ENCODE data around the gene FGF2.
"Not testable (repeated sequence)": the region's sequence is repeated elsewhere in the genome, so short reads cannot be mapped to it uniquely, and the experiment has no call there.

FGF2 gene

GRCh38 chr4:122930862-122931261 is 104.2 kb downstream of the FGF2 start:
- no peak overlapping the region for H3K4me3 ChIP-seq (ENCODE audit: low read length)
- H3K27ac ChIP-seq (ENCODE audit: low read depth, low read length) = no peak overlapping the region
- no peaks in the 10 kb centered on the region for H3K4me1 ChIP-seq (ENCODE audit: control insufficient read depth, low read length)
- no peaks in the 10 kb centered on the region for H3K9me3 ChIP-seq (ENCODE audit: control insufficient read depth, insufficient read depth, low read length)
- H3K4me2 ChIP-seq (ENCODE audit: low read length) = no peak overlapping the region
- no peaks in the 10 kb centered on the region for H3F3A ChIP-seq (ENCODE audit: control insufficient read depth, insufficient read depth)
- no peaks in the 10 kb centered on the region for H3K27me3 ChIP-seq (ENCODE audit: control insufficient read depth, low read length)
- TF ChIP-seq EZH2phosphoT487 (IDR thresholded peaks at IDR 0.05; ENCODE audit: borderline replicate concordance, low read length) (no peak), CTCF (IDR thresholded peaks at IDR 0.05; ENCODE audit: low read depth, low read length, poor library complexity, severe bottlenecking) (peak; percentile 49)
- H4K20me1 ChIP-seq (ENCODE audit: control insufficient read depth, insufficient read depth, low read depth, low read length) = no peaks in the 10 kb centered on the region
- H3K79me2 ChIP-seq (ENCODE audit: control insufficient read depth, low read length) = peaks cover 5% of the 10 kb centered on the region
- H3K36me3 ChIP-seq (ENCODE audit: control insufficient read depth, low read length) = peaks cover 29% of the 10 kb centered on the region
- H3K9me2 ChIP-seq (replicated peaks; ENCODE audit: control insufficient read depth, low read length) = no peaks in the 10 kb centered on the region

GRCh38 chr4:122932763-122933162 is 106.1 kb downstream of the FGF2 start:
- peaks cover 29% of the 10 kb centered on the region for H3K36me3 ChIP-seq (ENCODE audit: control insufficient read depth, low read length)
- no peak overlapping the region for H3K4me2 ChIP-seq (ENCODE audit: low read length)
- H3K4me3 ChIP-seq (ENCODE audit: low read length) = no peak overlapping the region

GRCh38 chr4:122945136-122945535 is 118.5 kb downstream of the FGF2 start:
- H3K9me2 ChIP-seq (replicated peaks; ENCODE audit: control insufficient read depth, low read length); H3K9me3 ChIP-seq (ENCODE audit: control insufficient read depth, insufficient read depth, low read length); H3F3A ChIP-seq (ENCODE audit: control insufficient read depth, insufficient read depth); H3K27me3 ChIP-seq (ENCODE audit: control insufficient read depth, low read length); H3K27ac ChIP-seq (ENCODE audit: low read depth, low read length); H3K4me1 ChIP-seq (ENCODE audit: control insufficient read depth, low read length); H3K4me2 ChIP-seq (ENCODE audit: low read length); H4K20me1 ChIP-seq (ENCODE audit: control insufficient read depth, insufficient read depth, low read depth, low read length); H3K4me3 ChIP-seq (ENCODE audit: low read length); H3K79me2 ChIP-seq (ENCODE audit: control insufficient read depth, low read length): not testable (repeated sequence)
- peaks cover 27% of the 10 kb centered on the region for H3K36me3 ChIP-seq (ENCODE audit: control insufficient read depth, low read length)

More at GRCh38 chr4:122932763-122933162, 106.1 kb downstream of the FGF2 start:
- Histone ChIP-seq H3F3A (ENCODE audit: control insufficient read depth, insufficient read depth) (no peaks in the 10 kb centered on the region), H3K27me3 (ENCODE audit: control insufficient read depth, low read length) (no peaks in the 10 kb centered on the region), H3K79me2 (ENCODE audit: control insufficient read depth, low read length) (no peaks in the 10 kb centered on the region), H4K20me1 (ENCODE audit: control insufficient read depth, insufficient read depth, low read depth, low read length) (no peaks in the 10 kb centered on the region), H3K9me3 (ENCODE audit: control insufficient read depth, insufficient read depth, low read length) (no peaks in the 10 kb centered on the region), H3K27ac (ENCODE audit: low read depth, low read length) (no peak overlapping the region), H3K4me1 (ENCODE audit: control insufficient read depth, low read length) (no peaks in the 10 kb centered on the region), H3K9me2 (replicated peaks; ENCODE audit: control insufficient read depth, low read length) (no peaks in the 10 kb centered on the region)
- TF ChIP-seq CTCF (IDR thresholded peaks at IDR 0.05; ENCODE audit: low read depth, low read length, poor library complexity, severe bottlenecking) (no peak), EZH2phosphoT487 (IDR thresholded peaks at IDR 0.05; ENCODE audit: borderline replicate concordance, low read length) (no peak)

GRCh38 chr4:122946142-122946541 is 119.5 kb downstream of the FGF2 start:
- no peak overlapping the region for H3K27ac ChIP-seq (ENCODE audit: low read depth, low read length)
- no peak overlapping the region for H3K4me2 ChIP-seq (ENCODE audit: low read length)
- no peaks in the 10 kb centered on the region for H3K27me3 ChIP-seq (ENCODE audit: control insufficient read depth, low read length)
- TF ChIP-seq CTCF (IDR thresholded peaks at IDR 0.05; ENCODE audit: low read depth, low read length, poor library complexity, severe bottlenecking) (no peak), EZH2phosphoT487 (IDR thresholded peaks at IDR 0.05; ENCODE audit: borderline replicate concordance, low read length) (no peak)
- no peaks in the 10 kb centered on the region for H3K79me2 ChIP-seq (ENCODE audit: control insufficient read depth, low read length)
- H3K4me1 ChIP-seq (ENCODE audit: control insufficient read depth, low read length) = no peaks in the 10 kb centered on the region
- no peaks in the 10 kb centered on the region for H3F3A ChIP-seq (ENCODE audit: control insufficient read depth, insufficient read depth)
- no peaks in the 10 kb centered on the region for H4K20me1 ChIP-seq (ENCODE audit: control insufficient read depth, insufficient read depth, low read depth, low read length)
- H3K9me3 ChIP-seq (ENCODE audit: control insufficient read depth, insufficient read depth, low read length) = no peaks in the 10 kb centered on the region
- H3K4me3 ChIP-seq (ENCODE audit: low read length) = no peak overlapping the region
- no peaks in the 10 kb centered on the region for H3K9me2 ChIP-seq (replicated peaks; ENCODE audit: control insufficient read depth, low read length)
- peaks cover 33% of the 10 kb centered on the region for H3K36me3 ChIP-seq (ENCODE audit: control insufficient read depth, low read length)

Data from DOHH2 (cell line).